Muscle of leg (tissue), 11 donors: Measurements from ENCODE around the gene TNXB. TPM values are rescaled to one million over a fixed set of nuclear protein-coding genes. Genes with fewer than 3 reads are reported as not detected.
"Not testable (repeated sequence)": the region's sequence is repeated elsewhere in the genome, so short reads cannot be mapped to it uniquely, and the experiment has no call there.

Experiments used
- DNase-seq: peaks from one replicate; pipeline ENCODE4 v3.0.0; 2013
- H3K27ac ChIP-seq: one replicate; pipeline ENCODE4 v1.5.1; 2013; ENCODE audit warnings: mild to moderate bottlenecking, low read length, control low read depth
- H3K27me3 ChIP-seq: one replicate; pipeline ENCODE4 v1.6.1; 2013; ENCODE audit warnings: low read length; ENCODE audit not compliant: control insufficient read depth, insufficient read depth
- H3K36me3 ChIP-seq: one replicate; pipeline ENCODE4 v1.6.1; 2013; ENCODE audit warnings: low read length; ENCODE audit not compliant: control insufficient read depth, insufficient read depth
- H3K4me1 ChIP-seq: one replicate; pipeline ENCODE4 v1.6.1; 2013; ENCODE audit warnings: low read length; ENCODE audit not compliant: control insufficient read depth, insufficient read depth
- H3K4me3 ChIP-seq: one replicate; pipeline ENCODE4 v1.5.1; 2013; ENCODE audit warnings: low read length, control low read depth
- H3K9me3 ChIP-seq: replicated peaks from 2 replicates; pipeline ENCODE4 v1.6.1; 2013; ENCODE audit warnings: low read depth, low read length; ENCODE audit not compliant: control insufficient read depth
- WGBS: methylation state at CpG from one replicate; pipeline ENCODE4 v1.1.5; 2013; ENCODE audit warnings: missing lambda C conversion rate; ENCODE audit not compliant: insufficient coverage; 5-methylcytosine and 5-hydroxymethylcytosine counted together
- polyA plus RNA-seq, 8 donors: library from polyadenylated mRNA; unstranded; fragments of 120-200 nt; gene quantifications; one replicate each; pipeline versions ENCODE4 v1.2.1 to v1.2.3, GENCODE V29; 2013; ENCODE audit warnings: inconsistent platforms in 1 of 8, low replicate concordance in 1 of 8; ENCODE audit not compliant: insufficient read length in 8 of 8, insufficient read depth in 1 of 8
- total RNA-seq: library from RNA; stranded (reverse); fragments of 120-200 nt; gene quantifications from one replicate; pipeline ENCODE4 v1.2.4, GENCODE V29; 2013

Gene TNXB
- total and polyA plus RNA-seq, 9 donors = 100.0 to 207 (median 116) TPM

DNA sequence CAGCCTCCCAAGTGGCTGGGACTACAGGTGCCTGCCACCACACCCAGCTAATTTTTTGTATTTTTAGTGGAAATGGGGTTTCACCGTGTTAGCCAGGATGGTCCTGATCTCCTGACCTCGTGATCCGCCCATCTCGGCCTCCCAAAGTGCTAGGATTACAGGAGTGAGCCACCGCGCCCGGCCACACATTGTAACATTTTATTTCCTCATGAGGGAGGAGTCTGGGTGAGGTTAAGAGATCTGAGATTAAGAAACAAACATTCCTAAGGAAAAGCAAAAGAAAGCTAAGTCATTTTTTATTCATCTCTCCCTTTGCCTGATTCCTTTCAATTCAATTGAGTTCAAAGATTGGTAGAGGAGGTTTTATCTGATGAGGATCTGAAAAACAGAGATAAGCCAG is 35.1 kb upstream of the TNXB start:
- not testable (repeated sequence) for H3K4me3 ChIP-seq, H3K4me1 ChIP-seq, H3K9me3 ChIP-seq, H3K27ac ChIP-seq, H3K36me3 ChIP-seq, DNase-seq
- no CpG with 5 or more reads among the region's 7 CpGs for WGBS
- peaks cover 35% of the 10 kb centered on the region for H3K27me3 ChIP-seq

DNA sequence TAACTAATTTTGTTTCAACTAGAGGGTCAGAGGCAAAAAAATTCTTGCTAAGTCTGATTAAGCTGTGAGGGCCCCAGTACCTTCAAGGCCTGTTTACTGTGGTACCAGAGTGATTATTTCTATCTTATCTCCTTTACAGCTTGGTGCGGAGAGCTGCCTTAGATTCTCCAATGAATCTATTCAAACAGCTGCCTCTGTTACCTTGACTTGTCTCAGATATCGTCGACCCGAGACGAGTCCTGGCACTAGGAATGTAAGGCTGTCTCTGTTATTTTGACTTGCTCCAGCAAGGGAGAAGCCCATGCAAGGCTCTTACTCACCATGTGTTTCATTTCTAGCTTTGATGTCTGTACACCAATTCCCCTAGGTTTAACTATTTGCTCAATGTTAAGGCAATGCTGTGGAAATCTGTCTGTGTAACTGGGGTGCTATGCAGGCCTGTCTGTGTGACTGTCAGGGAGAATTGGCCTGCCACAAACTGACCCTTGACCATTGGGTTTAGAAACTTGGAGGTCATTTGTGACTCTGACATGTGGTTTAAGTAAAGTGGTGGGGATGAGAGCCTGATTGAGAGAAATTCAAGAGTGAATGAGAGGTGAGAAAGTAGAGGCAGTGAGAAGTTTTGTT is 31.4 kb upstream of the TNXB start:
- WGBS = 90% methylated on average over 2 of the region's 5 CpGs

DNA sequence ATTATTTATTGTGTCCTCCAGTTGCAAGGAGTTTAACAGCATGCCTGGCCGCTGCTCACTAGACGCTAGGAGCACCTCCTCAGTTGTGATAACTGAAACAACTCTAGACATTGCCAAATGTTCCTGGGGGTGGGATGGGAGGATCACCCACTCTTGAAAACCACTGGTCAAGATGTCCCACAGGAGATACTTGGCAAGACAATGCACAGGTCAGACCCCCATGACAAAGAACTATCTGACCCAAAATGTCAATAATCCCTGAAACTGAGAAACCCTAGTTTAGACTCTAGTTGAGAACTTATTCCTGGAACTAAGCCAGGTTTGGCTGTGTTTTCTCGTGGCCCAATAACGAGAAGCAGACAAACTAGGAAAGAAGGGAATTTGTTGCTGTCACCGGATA is 30.5 kb upstream of the TNXB start:
- no peaks in the 10 kb centered on the region for H3K4me1 ChIP-seq

More for the DNA sequence above, 31.4 kb upstream of the TNXB start:
- Histone ChIP-seq H3K4me3 (no peak overlapping the region), H3K4me1 (no peaks in the 10 kb centered on the region), H3K27ac (no peak overlapping the region), H3K27me3 (peaks cover 5% of the 10 kb centered on the region), H3K9me3 (no peaks in the 10 kb centered on the region), H3K36me3 (no peaks in the 10 kb centered on the region)
- DNase-seq = no peak

DNA sequence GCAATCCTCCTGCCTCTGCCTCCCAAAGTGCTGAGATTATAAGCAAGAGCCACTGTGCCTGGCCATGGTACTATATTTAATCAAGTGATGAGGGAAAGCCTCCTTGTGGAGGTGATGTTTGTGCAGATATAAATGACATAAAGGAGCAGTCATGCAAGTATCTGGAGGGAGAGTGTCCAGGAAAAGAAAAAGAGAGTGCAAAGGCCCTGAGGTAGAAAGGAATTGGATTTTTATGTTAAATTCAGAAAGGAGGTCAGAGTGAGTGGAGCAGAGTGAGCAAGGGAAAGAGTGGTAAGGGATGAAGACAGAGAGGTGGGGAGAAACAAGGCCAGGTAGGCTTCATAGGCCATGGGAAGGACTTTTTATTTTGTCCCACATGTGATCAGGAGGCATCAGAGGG is 28.3 kb upstream of the TNXB start:
- H3K4me3 ChIP-seq = no peak overlapping the region
- H3K36me3 ChIP-seq = no peaks in the 10 kb centered on the region
- no peak for DNase-seq
- no peaks in the 10 kb centered on the region for H3K9me3 ChIP-seq
- no peaks in the 10 kb centered on the region for H3K4me1 ChIP-seq
- no peak overlapping the region for H3K27ac ChIP-seq
- peaks cover 9% of the 10 kb centered on the region for H3K27me3 ChIP-seq

More for the DNA sequence above, 30.5 kb upstream of the TNXB start:
- DNase-seq = no peak
- Histone ChIP-seq H3K4me3 (no peak overlapping the region), H3K27me3 (peaks cover 4% of the 10 kb centered on the region), H3K36me3 (no peaks in the 10 kb centered on the region), H3K27ac (no peak overlapping the region), H3K9me3 (no peaks in the 10 kb centered on the region)
- WGBS = 20% methylated on average over 2 of the region's 5 CpGs

DNA sequence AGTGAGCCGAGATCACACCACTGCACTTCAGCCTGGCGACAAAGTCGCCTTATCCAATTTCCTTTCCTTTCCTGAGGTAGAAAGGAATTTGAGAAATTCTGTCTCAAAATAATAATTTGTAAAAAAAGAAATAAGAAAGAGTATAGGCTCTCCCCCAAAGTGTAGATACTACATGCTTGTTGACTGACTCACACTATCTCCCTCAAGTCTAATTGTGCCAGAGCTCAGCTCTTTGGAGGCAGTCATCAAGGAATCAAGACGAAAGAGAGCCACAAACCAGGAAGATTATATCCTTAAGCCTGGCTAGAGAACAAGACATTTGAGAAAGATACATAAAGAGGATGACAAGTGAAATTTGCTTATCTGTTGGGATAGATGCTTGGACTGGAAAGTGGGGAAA is 24.6 kb upstream of the TNXB start:
- peaks cover 11% of the 10 kb centered on the region for H3K4me1 ChIP-seq
- DNase-seq = no peak
- H3K27ac ChIP-seq = no peak overlapping the region
- no peak overlapping the region for H3K4me3 ChIP-seq
- H3K36me3 ChIP-seq = no peaks in the 10 kb centered on the region
- no CpG with 5 or more reads among the region's 4 CpGs for WGBS
- peaks cover 6% of the 10 kb centered on the region for H3K27me3 ChIP-seq
- no peaks in the 10 kb centered on the region for H3K9me3 ChIP-seq

DNA sequence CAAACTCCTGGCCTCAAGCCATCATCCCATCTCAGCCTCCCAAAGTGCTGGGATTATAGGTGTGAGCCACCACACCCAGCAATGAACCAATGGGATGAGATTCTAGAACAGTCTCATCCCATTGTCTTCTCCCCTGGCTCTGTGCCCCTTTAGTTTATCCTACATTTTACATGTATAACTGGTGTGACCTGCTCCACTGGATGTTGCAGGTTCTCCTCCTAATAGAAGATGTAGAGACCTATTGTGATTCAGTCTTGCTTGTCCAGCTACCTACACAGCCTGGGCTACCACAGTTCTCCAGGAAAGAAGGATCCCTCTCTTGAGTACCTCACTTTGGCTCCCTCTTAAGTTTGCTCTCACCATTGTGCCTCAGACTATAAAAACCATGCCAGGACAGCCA is 23.0 kb upstream of the TNXB start:
- no peak overlapping the region for H3K4me3 ChIP-seq
- H3K4me1 ChIP-seq = peaks cover 20% of the 10 kb centered on the region
- peaks cover 6% of the 10 kb centered on the region for H3K27me3 ChIP-seq
- no peaks in the 10 kb centered on the region for H3K9me3 ChIP-seq
- DNase-seq = no peak
- H3K27ac ChIP-seq = no peak overlapping the region
- H3K36me3 ChIP-seq = peaks cover under 1% of the 10 kb centered on the region

DNA sequence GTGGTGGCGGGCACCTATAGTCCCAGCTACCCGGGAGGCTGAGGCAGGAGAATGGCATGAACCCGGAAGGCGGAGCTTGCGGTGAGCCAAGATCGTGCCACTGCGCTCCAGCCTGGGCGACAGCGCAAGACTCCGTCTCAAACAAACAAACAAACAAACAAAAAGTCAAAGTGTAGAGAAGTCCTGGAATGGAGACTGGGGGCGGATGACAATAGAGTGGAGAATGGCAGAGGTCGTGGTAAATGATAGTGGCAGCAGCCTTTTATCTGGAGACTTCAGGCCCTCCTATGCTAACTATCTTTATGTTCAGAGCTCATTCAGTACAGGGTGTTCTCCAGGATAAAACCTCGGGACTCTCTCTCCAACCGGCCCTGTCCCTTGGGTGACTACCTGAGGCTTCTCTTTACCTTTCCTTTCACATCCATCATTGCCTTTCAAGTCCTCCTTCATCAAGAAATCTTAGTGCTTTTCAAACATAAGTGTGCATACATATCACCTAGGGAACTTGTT is 22.4 kb upstream of the TNXB start:
- no peak overlapping the region for H3K27ac ChIP-seq
- H3K4me1 ChIP-seq = peaks cover 26% of the 10 kb centered on the region
- H3K4me3 ChIP-seq = no peak overlapping the region
- H3K27me3 ChIP-seq = peaks cover 6% of the 10 kb centered on the region
- no peaks in the 10 kb centered on the region for H3K9me3 ChIP-seq
- DNase-seq = no peak
- WGBS = 64% methylated on average over 3 of the region's 14 CpGs
- peaks cover 6% of the 10 kb centered on the region for H3K36me3 ChIP-seq

DNA sequence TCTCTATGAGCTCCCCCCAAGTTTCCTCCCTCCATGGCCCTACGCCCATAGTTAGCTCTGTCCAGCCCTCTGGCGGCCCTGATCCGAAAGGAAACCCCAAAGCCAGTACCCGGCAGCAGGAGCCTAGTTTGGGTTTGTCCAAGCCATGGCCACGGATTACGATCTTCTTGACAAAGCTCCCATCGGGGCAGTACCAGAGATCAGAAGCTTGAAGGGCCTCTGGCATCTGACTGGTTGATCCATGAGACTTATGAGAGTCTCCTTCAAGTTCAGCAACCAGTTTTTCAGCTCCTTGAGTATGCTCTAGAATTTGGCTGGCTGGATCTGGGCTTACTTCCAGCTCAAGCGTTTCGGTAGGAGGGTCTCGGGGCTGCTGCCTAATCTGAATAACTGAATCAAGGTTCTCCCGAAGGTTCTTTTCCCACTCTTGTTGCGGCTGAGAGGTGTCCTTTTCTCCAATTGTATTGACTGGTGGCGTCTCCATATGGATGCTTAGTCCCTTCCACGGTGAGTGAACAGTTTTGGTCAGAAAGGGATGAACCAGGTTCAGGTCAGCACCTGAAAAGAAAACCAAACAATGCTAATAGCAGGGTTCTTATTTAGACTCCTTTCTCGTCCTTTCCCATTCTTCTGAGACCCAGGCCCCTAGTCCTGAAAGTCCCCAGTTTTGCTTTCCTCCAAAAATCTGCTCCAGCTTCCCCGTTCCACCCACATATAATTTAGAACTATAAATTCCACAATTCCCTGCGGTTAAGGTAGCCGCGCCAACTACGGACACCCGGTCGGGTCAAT is 20.4 kb upstream of the TNXB start:
- Histone ChIP-seq H3K27ac (peak overlapping the region; percentile 97), H3K9me3 (no peaks in the 10 kb centered on the region), H3K4me3 (peak overlapping the region; percentile 77), H3K4me1 (peaks cover 26% of the 10 kb centered on the region), H3K36me3 (peaks cover 26% of the 10 kb centered on the region), H3K27me3 (peaks cover 6% of the 10 kb centered on the region)
- peak; percentile 46 for DNase-seq
- 32% methylated on average over 19 of the region's 22 CpGs for whole genome bisulfite sequencing

DNA sequence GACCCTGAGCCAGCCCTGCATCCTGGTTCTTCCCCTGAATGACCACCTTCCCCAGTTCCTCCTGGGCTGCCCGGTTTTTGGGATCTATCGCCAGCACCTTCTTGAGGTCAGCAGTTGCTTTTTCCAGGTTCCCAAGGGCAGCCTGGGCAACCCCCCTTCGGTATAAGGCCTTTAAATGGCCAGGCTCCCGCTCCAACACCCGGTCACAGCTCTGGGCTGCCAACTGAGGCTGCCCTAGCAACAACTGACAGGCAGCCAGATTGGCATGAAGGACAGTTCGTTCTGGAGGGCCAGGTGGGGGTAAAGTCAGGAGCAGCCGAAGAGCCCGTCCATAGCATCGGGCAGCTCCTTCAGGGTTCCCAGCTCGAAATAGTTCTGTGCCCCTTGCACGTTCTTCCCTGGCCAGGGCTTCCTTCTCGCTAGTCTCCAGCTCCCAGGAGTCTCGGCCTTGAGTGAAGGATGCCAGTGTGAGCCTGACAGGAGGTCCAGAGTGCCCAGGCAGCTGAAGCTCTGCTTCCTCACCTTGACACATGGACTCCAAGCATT is 19.7 kb upstream of the TNXB start:
- Histone ChIP-seq H3K27me3 (peaks cover 3% of the 10 kb centered on the region), H3K4me1 (peaks cover 26% of the 10 kb centered on the region), H3K36me3 (peaks cover 30% of the 10 kb centered on the region), H3K9me3 (no peaks in the 10 kb centered on the region), H3K4me3 (no peak overlapping the region), H3K27ac (peak overlapping the region; percentile 97)
- peak; percentile 42 for DNase-seq
- WGBS = 86% methylated on average over 13 of the region's 13 CpGs
